Endothelial cell of umbilical vein (primary cell): Measurements from ENCODE around the gene KRT222. TPM values are rescaled to one million over a fixed set of nuclear protein-coding genes. Genes with fewer than 3 reads are reported as not detected.

Experiments
- BruUV-seq: library from RNA; stranded (reverse); fragments of 400-500 nt; replicated peaks from 2 replicates; lab custom pipeline; 2021; lab: Mats Ljungman, UMichigan
- CTCF ChIA-PET: fragments of 300-600, 350-600 bp; sonication (Branson Sonifier 250); formaldehyde crosslinking; loops from one replicate; lab custom pipeline; 2021; ENCODE audit warnings: antibody characterized with exemption, inconsistent platforms; lab: Charles Lee
- POLR2A ChIA-PET: fragments of 300-600, 350-600 bp; sonication (Branson Sonifier 250); formaldehyde crosslinking; loops from one replicate; lab custom pipeline; 2021; ENCODE audit warnings: antibody characterized with exemption, inconsistent platforms; lab: Charles Lee
- DNase-seq: peaks from one replicate; pipeline ENCODE4 v3.0.0-alpha.2; 2011; ENCODE audit warnings: low read depth, low spot score
- FAIRE-seq: peaks from 2 replicates; lab custom pipeline; 2011; peaks lifted over from hg19 to GRCh38; lab: Jason Lieb, UNC
- H2AFZ ChIP-seq: 2 replicates; pipeline ENCODE4 v1.6.0; 2012; ENCODE audit warnings: low read depth, low read length, control low read depth, inconsistent platforms
- H3K27ac ChIP-seq: 2 replicates; pipeline ENCODE4 v1.5.1; 2011; ENCODE audit warnings: low read depth, mild to moderate bottlenecking, control low read depth, low read length, moderate library complexity; ENCODE audit not compliant: insufficient read depth
- H3K27me3 ChIP-seq, 2 experiments: 2 replicates each; pipeline versions ENCODE4 v1.6.0 to v1.6.1; 2011; ENCODE audit warnings: low read length in 2 of 2, mixed read lengths in 1 of 2; ENCODE audit not compliant: control insufficient read depth in 2 of 2, insufficient read depth in 2 of 2
- H3K36me3 ChIP-seq, 2 experiments: 2 replicates in 1 of 2; 3 replicates in 1 of 2; pipeline ENCODE4 v1.5.1; 2011; ENCODE audit warnings: low read length in 2 of 2, mild to moderate bottlenecking in 1 of 2, moderate library complexity in 1 of 2; ENCODE audit not compliant: control insufficient read depth in 2 of 2, insufficient read depth in 2 of 2; ENCODE audit errors: extremely low read depth in 1 of 2
- H3K4me1 ChIP-seq: 3 replicates; pipeline ENCODE4 v1.5.1; 2011; ENCODE audit warnings: mild to moderate bottlenecking, low read length; ENCODE audit not compliant: control insufficient read depth, insufficient read depth; ENCODE audit errors: extremely low read depth
- H3K4me2 ChIP-seq: 2 replicates; pipeline ENCODE4 v1.6.1; 2011; ENCODE audit warnings: low read length, control low read depth, mixed read lengths; ENCODE audit not compliant: insufficient read depth
- H3K4me3 ChIP-seq, 3 experiments: fragments of 200-600 bp in 1 of 3; sonication (generic), shearing (Covaris generic) in 1 of 3; replicated peaks in 1 of 3; 2 replicates each; pipeline ENCODE4 v1.5.1; 2011 to 2016; ENCODE audit warnings: control low read depth in 3 of 3, low read length in 3 of 3, mild to moderate bottlenecking in 2 of 3, inconsistent platforms in 1 of 3, low read depth in 1 of 3, moderate library complexity in 1 of 3; ENCODE audit not compliant: insufficient read depth in 1 of 3
- H3K79me2 ChIP-seq: 2 replicates; pipeline ENCODE4 v1.6.0; 2012; ENCODE audit warnings: low read length, inconsistent platforms; ENCODE audit not compliant: control insufficient read depth, insufficient read depth
- H3K9ac ChIP-seq: replicated peaks from 2 replicates; pipeline ENCODE3; 2011; ENCODE audit warnings: low read length, control low read depth; ENCODE audit not compliant: insufficient read depth; ENCODE audit errors: extremely low read depth
- H3K9me1 ChIP-seq: replicated peaks from 3 replicates; pipeline ENCODE4 v1.6.0; 2011; ENCODE audit warnings: mild to moderate bottlenecking, low read length; ENCODE audit not compliant: control insufficient read depth, insufficient read depth; ENCODE audit errors: extremely low read depth
- H3K9me3 ChIP-seq: replicated peaks from 2 replicates; pipeline ENCODE4 v1.5.1; 2012; ENCODE audit warnings: low read length, inconsistent platforms; ENCODE audit not compliant: control insufficient read depth, insufficient read depth
- H4K20me1 ChIP-seq: replicated peaks from 2 replicates; pipeline ENCODE3; 2011; ENCODE audit warnings: mild to moderate bottlenecking, low read length; ENCODE audit not compliant: control insufficient read depth, insufficient read depth; ENCODE audit errors: extremely low read depth
- FOS ChIP-seq: IDR thresholded peaks from 2 replicates; pipeline ENCODE4 v1.6.1; 2011; ENCODE audit warnings: mild to moderate bottlenecking, low read length, moderate library complexity, borderline replicate concordance; ENCODE audit not compliant: insufficient read depth
- GATA2 ChIP-seq: IDR thresholded peaks from 2 replicates; pipeline ENCODE4 v1.7.0; 2011; ENCODE audit warnings: low read depth, mild to moderate bottlenecking, moderate library complexity, mixed read lengths, low read length; ENCODE audit not compliant: insufficient read length, insufficient read depth
- JUN ChIP-seq: IDR thresholded peaks from 2 replicates; pipeline ENCODE4 v1.6.1; 2011; ENCODE audit warnings: borderline replicate concordance, low read depth; ENCODE audit not compliant: insufficient read length, insufficient read depth
- MAX ChIP-seq: IDR thresholded peaks from 2 replicates; pipeline ENCODE4 v1.6.1; 2011; ENCODE audit not compliant: insufficient read depth, insufficient read length
- MYC ChIP-seq: IDR thresholded peaks from one replicate; pipeline ENCODE4 v1.6.1; 2011; ENCODE audit warnings: mild to moderate bottlenecking, low read depth, low read length
- POLR2A ChIP-seq: IDR thresholded peaks from 2 replicates; pipeline ENCODE4 v1.6.1; 2012; ENCODE audit warnings: low read depth, mild to moderate bottlenecking, control low read depth, low read length
- dilution Hi-C: fragments of 300-500 bp; cut with MboI; formaldehyde crosslinking; loops from one replicate; pipeline ENCODE4 v1.15.0; 2019; ENCODE audit warnings: low sequenced_read_pairs; ENCODE audit not compliant: extremely low pct_ligation_motif_present
- intact Hi-C: fragments of 100-400 bp; cut with micrococcal nuclease; formaldehyde crosslinking; loops from one replicate; pipeline ENCODE4 v1.10.0; 2022
- polyA plus RNA-seq, 4 experiments: library from polyadenylated mRNA; depleted of rRNA in 3 of 4; stranded (reverse) in 3 of 4; unstranded in 1 of 4; fragments of >200 nt; gene quantifications; 2 replicates each; pipeline versions ENCODE4 v1.2.1 to v1.2.3, GENCODE V29; 2011 to 2012; ENCODE audit warnings: missing spikeins in 1 of 4
- total RNA-seq: library from RNA; stranded (reverse); gene quantifications from 2 replicates; pipeline ENCODE4 v1.2.3, GENCODE V29; 2021
- TF ChIP-seq, protein P1 (sequence below), 2 donors: IDR thresholded peaks; 1 replicate in 1 of 2; 2 replicates in 1 of 2; pipeline ENCODE4 v1.5.1; 2011; ENCODE audit warnings: low read length in 2 of 2, mild to moderate bottlenecking in 2 of 2, moderate library complexity in 2 of 2, control low read depth in 1 of 2, inconsistent platforms in 1 of 2, low read depth in 1 of 2; ENCODE audit not compliant: insufficient read depth in 1 of 2; ENCODE audit errors: extremely low read depth in 1 of 2

The KRT222 gene
- total and polyA plus RNA-seq, 2 donors (not counting 3 experiments of a cell fraction or from before 2014, with no cell fraction given): not detected

DNA sequence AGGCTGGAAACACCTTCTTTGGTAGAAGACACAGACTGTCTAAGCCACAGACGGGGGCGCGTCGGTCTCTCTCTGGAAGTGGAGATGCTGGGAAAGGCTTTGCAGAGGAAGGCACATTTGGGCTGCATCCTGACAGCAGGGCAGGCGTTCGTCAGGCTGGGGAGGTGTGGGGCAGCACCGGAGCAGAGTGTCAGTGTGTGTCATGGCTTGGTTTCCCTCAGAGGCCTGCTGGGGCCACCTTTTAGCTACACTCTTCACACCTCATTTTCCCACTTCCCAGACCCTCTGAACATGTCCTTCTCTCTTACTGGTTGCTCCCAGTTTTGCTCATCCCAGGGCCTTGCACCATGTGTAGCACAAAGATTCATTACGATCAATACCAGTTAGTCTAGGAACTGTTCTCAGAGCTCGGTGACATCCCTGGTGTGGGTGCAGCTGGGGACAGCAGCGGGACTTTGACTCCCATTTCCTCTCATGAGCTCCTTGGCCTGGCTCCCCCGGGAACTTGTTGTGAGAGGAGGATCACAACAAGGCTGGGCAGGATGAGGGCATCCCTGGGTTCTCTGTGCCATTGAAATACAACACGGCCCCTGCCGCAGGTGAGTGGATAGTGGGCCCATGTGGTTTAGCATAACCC lies 50.4 kb downstream of the KRT222 start:
- Histone ChIP-seq H3K79me2 (no peaks in the 10 kb centered on the region), H3K9me3 (no peaks in the 10 kb centered on the region), H3K27ac (no peak overlapping the region), H2AFZ (no peak overlapping the region), H3K9ac (no peak overlapping the region), H3K4me3 (no peak overlapping the region), H3K4me1 (no peaks in the 10 kb centered on the region), H4K20me1 (no peaks in the 10 kb centered on the region), H3K4me2 (no peak overlapping the region), H3K36me3 (no peaks in the 10 kb centered on the region), H3K9me1 (no peaks in the 10 kb centered on the region), H3K27me3 (peaks cover 16 to 17% of the 10 kb centered on the region in 2 experiments)
- POLR2A ChIA-PET: no interaction called here
- intact Hi-C loops: loop anchor here (1.0 kb wide), 1 partner anchor 177 kb away; no protein-coding TSS in a partner anchor
- TF ChIP-seq, protein P1, sequence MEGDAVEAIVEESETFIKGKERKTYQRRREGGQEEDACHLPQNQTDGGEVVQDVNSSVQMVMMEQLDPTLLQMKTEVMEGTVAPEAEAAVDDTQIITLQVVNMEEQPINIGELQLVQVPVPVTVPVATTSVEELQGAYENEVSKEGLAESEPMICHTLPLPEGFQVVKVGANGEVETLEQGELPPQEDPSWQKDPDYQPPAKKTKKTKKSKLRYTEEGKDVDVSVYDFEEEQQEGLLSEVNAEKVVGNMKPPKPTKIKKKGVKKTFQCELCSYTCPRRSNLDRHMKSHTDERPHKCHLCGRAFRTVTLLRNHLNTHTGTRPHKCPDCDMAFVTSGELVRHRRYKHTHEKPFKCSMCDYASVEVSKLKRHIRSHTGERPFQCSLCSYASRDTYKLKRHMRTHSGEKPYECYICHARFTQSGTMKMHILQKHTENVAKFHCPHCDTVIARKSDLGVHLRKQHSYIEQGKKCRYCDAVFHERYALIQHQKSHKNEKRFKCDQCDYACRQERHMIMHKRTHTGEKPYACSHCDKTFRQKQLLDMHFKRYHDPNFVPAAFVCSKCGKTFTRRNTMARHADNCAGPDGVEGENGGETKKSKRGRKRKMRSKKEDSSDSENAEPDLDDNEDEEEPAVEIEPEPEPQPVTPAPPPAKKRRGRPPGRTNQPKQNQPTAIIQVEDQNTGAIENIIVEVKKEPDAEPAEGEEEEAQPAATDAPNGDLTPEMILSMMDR (IDR thresholded peaks at IDR 0.05; ENCODE audit: extremely low read depth in 1 of 2, insufficient read depth in 1 of 2, low read depth in 1 of 2, low read length in 2 of 2): no peak
- TF ChIP-seq MYC (no peak), JUN (no peak), FOS (no peak), MAX (no peak), GATA2 (no peak), POLR2A (no peak)
- no TSS peak for BruUV-seq
- CTCF ChIA-PET: interaction anchor here (1.0 to 3.5 kb wide), 12 partner anchors 11 to 893 kb away, joined by 3 to 22 read pairs (median 6); no protein-coding TSS in a partner anchor
- DNase-seq (no peak), FAIRE-seq (no peak)
- dilution Hi-C loops: no loop called here
